ENCODE measurements around the gene PRKCB.
"Not testable (repeated sequence)": the region's sequence is repeated elsewhere in the genome, so short reads cannot be mapped to it uniquely, and the experiment has no call there.

Gene PRKCB

DNA sequence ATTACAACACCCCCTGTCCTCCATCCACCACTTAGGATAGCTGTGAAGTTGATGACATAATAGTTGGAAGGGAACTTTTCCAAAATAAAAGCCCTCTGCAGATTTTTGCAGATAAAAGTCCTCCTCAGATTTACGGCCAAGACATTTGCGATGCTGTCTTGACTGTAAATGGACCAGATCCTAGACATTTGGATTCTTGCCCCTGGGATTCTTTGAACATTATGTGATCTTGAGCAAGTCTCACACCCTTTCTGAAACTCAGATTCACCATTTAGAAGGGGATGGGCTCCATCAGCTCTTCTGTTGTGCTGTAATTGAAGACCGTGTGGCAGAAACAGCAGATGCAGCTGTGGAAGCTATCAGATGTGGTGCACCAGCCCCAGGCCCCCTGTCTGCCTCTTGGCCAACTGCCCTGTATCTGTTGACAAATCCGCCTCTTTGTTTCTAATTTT is 266.5 kb downstream of the PRKCB start:
- DNase-seq: no peak

DNA sequence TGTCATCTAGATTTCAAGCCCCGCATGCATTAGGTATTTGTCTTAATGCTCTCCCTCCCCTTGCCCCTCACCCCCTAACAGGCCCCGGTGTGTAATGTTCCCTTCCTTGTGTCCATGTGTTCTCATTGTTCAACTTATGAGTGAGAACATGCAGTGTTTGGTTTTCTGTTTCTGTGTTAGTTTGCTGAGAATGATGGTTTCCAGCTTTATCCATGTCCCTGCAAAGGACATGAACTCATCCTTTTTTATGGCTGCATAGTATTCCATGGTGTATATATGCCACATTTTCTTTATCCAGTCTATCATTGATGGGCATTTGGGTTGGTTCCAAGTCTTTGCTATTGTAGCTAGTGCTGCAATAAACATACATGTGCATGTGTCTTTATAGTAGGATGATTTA is 269.7 kb downstream of the PRKCB start:
- not testable (repeated sequence) for DNase-seq

DNA sequence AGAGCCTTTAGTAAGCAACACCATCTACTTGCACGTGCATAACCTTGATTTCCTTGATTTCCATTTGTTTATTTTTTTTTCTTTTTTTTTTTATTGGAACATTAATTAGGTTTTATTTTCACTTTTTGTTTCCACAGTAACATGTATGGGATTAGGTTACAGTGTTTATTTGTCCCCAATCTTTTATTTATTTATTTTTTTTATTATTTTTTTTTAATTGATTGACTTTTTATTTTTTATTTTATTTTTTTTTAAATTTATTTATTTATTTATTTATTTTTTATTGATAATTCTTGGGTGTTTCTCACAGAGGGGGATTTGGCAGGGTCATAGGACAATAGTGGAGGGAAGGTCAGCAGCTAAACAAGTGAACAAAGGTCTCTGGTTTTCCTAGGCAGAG is 272.3 kb downstream of the PRKCB start:
- not testable (repeated sequence) for DNase-seq

DNA sequence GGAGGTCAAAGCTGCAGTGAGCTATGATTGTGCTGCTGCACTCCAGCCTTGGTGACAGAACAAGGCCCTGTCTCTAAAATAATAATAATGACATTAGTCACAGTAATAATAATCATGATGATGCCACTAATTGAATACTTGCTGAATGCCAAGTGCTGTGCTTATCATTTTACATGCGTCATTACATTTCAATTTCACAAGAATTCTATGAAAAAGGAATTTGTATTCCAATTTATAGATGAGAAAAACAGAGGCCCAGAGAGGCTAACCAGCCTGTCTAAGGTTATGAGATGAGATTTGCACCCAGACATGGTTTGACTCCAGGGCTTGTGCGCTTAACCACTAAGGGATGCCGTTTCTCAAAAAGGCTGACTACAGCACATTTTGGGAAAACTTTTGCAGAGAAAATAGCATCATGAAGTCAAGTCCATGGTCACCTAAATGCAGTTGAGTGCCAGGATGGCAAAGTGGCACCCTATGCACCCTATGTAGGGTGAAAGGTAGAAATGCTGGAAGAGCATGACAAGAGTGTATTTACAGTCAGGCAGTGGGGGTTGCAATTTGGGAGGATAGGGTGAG is 276.0 kb downstream of the PRKCB start:
- no peak for DNase-seq

DNA sequence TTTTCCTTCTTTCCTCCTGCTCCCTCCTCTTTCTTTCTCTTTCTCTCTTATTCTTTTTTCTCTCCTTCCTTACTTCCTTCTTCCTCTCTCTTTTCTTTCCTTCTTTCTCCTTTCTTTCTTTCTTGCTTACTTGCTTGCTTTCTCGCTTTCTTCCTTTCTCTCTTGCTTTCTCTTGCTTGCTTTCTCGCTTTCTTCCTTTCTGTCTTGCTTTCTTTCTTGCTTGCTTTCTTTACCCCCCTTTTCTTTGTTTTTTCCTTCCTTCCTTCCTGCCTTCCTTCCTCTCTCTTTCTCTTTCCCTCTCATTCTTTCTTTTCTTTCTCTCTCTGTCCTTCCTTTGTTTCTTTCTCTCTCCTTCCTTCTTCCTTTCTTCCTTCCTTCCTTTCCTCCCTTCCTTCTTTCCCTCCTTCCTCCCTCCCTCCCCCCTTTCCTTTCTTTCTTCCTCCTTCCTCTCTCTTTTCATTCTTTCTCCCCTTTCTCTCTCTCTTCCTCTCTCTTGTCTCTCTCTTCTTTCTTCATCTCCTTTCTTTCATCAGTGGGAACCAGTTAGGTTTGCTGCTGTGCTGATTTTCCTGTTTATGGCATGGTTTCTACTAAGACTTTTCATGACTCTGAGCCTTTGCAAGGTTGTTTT is 277.4 kb downstream of the PRKCB start:
- DNase-seq: no peak

DNA sequence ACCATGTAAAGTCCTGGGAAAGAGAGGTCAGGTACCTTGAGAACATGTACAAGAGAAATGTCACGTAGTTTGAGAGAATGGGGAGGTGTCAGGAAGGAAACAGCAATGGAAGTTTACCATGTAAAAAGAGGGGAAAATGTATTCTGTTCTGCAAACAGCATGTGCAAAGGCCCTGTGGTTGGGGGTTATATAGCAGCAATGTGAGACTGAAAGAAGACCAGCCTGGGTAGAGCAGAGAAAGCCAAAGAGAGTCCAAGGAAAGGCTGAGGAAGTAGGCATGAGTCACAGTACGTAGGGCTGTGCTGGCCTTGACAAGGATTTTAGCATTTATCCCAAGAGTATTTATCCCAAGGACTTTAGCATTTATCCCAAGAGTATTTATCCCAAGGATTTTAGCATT is 279.1 kb downstream of the PRKCB start:
- DNase-seq: no peak

DNA sequence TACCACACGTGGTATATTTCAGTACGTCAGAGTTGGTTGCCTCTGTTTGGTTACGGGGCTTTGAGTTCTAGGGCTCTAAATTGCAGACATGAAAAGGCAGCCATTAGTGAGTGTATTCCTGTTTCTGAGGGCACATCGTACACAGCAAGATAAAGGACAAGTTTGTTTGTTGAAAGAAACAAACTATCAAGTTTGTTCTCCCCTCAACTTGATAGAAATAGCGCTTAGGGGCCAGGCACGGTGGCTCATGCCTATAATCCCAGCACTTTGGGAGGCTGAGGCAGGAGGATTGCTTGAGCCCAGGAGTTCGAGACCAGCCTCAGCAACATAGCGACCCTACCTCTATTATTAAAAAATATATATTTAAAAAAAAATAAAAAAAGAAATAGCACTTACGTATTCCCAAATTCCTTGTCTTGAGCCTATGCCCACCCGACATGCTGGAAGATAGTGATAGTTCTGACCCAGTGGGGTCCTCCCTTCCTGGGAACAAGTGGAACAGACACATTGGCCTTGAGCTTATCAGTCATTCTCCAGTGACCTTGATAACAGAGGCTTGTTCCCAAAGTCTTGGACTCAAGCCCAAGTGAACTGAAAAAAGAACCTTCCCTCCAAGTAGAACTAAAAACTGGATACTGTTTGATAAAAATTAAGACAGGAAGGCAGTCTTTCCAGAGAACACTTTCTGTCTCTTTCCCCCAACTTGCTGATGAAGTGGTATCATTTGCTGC is 280.4 kb downstream of the PRKCB start:
- DNase-seq: no peak

DNA sequence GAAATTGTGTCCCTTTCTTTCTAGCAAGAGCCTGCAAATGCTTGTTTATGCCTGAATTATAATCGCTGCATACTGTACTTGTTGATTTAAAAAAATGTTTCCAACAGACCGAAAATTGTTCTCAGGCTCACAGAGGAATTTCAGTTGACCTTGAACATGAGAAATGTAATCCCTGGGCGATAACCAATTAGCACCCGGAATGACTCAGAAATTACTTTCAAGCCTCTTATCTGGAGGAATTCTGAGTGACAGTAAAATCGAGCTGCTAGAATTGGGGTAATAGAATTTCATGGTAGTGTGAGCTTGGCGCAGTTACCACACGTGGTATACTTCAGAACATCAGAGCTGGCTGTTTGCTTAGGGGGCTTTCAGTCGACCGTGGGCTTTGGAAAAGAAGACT is 281.2 kb downstream of the PRKCB start:
- DNase-seq: no peak

DNA sequence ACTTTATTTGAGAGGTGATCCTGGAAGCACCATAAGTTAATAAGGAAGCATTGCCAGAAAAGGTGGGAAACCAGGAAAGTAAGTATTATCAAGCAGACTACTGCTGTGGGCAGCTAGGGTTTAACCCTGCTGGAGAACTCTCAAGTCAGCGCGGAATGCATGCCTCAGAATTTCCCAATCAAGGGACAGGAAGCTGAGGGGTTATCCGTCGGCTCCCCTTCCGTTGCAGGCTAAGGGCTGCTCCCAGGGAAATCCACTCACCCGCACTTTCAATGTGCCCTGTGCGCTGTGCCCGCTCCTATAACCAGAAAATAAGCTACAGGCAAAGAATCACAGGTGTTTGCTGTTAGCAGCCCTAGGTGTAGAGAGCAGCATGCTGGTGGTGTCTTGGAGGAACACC is 281.9 kb downstream of the PRKCB start:
- no peak for DNase-seq

DNA sequence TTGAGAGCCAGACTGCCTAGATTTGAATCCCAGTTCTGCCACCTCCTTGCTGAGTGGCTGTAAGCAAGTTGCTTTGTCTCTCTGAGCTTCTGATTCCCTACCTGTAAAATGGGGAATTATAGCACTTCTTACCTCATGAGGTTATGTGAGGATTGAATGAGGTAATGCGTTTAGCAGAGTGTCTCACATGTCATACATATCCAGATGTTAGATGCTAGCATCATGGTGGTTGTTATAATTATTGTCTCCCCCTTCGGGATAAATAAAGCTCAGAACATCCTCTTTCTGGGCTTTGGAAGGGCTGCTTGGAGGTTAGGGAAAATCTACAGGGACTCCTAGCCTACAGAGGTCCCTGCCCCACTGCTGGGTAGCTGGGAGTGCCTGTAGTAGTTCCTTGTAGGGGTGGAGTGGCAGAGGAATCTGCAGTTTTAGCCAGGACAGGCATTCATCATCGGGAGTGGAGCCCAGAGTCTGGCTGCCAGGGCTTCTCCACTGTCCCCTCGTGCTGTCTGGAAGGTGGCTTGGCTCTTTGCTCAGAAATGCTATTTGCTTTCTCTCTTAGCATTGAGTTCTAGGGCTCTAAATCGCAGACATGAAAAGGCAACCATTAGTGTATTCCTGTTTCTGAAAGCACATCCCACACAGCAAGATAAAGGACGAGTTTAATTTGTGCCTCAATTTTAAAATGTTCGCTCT is 282.5 kb downstream of the PRKCB start:
- no peak for DNase-seq

DNA sequence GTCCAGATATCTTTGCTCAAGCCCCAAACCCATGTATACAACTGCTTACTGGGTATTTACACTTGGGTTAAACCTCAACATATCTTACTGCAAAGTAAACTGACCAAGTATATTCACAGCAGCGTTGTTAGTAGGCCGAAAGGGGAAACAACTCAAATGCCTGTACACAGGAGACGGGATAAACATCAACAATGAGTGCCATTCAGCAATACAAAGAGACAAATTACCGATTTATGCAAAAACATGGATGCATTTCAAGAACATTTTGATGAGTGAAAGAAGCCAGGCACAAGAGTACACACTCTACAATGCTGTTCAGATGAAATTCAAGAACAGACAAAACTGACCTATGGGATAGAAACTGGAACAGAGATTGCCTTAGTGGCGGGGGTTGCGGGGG is 284.0 kb downstream of the PRKCB start:
- DNase-seq: no peak

DNA sequence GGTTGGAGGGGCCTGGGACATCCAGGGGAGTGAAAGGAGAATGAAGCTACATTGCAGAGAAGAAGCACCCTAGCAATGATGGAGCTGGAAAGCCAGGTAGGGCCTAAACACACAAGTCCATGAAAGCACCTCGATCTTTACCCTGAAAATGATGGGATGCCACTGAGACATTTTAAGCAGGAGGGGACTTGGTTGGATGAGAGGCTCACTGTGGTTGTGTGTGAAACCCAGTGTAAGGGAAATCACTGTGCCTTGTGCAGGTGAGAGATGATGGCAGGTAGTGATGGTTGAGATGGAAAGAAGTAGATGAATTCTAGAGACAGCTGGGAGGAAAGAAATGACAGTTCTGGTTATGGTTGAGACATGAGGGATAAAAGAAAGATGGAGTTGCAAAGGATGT is 287.5 kb downstream of the PRKCB start:
- no peak for DNase-seq

DNA sequence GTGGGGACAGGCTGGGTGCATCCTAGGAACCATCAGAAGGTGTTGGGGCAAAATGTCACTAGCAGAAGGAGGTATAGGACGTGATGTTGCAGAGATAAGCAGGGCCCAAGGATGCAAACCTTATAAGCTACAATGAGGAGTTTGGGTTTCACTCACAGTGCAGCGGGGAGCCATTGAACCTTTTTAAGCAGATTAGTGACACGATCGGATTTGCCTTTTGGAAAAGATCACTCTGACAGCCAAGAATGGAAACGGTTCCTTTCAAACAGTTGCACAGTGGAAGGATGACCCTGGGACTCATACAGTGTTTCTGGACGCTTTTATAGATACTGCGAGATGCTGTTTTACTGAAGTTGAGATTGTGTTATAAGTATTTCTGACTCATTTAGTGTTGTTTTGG is 288.5 kb downstream of the PRKCB start:
- DNase-seq: no peak

DNA sequence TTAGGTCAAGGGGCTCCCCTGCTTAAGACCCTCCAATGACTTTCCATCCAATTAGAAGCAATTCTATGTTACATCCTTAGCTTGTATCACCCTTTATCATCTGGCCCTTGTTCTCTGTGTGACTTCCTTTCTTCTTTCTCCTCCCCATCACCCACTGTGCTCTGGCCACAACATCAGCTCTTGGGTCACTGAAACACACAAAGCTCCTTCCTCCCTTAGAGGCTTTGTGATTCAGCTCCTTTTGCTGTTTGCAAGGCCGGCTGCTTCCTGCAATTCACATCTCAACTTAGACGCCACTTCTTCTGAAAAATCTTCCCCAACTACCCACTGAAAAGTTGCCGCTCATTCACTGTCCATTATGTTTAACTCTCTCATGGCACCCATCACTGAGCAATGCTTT is 289.4 kb downstream of the PRKCB start:
- no peak for DNase-seq

DNA sequence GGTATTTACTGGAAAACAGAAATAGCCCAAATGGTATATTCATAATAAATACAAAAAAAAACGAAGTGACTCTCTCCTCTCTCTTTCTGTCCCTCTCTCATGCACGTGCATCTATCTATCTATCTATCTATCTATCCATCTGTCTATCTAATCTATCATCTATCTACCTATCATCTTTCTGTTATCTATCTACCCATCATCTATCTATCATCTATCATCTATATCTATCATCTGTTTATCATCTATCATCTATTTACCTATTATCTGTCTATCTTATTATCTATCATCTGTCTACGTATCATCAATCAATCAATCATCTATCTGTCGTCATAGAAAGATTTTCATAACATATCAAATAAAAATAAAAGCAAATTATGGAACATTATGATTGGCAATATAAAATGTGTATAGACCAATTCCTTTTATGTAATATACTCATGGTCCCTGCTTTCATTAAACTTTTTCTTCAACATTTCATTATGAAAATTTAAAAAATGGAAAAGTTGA is 293.7 kb downstream of the PRKCB start:
- DNase-seq: no peak

DNA sequence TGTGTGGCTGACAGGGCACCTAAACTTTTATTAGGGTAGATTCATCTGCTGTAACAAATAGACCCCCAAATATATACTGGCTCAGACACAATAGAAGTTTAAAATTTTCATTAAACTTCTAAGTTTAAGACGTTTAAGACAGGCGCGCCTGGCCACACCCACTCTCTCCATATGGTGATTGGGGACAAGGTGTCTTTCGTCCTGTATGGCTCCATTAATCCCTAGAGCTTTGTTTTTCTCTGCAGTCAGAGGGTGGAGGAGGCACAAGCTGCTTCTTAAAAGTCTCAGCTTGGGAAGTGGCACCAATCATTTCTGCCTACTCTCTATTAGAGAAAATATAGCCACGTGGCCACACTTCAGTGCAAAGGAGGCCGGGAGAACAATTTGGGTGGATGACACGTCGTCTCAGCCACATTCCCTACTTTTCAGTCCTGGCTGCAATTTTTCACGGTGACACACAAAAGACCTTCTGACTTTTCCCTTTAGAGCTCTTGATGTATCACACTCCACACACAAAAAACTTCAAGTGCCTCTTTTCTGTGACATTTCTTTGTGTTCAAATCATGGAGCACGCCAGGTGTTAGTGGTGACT is 294.8 kb downstream of the PRKCB start:
- no peak for DNase-seq

DNA sequence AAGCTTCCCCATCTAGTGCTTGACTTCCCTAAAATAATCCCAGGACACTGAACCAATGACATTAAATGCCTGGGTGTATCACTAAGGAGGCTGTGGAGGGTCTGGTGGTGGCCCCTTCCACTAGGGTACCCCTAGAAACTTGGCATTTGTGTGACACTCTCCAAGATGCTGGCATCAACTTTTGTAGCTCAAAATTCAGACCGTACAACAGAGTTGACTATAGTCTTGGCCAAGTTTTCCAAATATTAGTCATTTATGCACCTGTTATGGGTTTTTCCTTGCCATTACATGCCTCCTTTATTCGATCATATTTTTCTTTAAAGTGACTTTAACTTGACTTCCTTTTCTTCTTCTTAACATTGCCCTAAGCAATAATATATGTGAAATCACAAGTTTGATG is 295.5 kb downstream of the PRKCB start:
- no peak for DNase-seq

DNA sequence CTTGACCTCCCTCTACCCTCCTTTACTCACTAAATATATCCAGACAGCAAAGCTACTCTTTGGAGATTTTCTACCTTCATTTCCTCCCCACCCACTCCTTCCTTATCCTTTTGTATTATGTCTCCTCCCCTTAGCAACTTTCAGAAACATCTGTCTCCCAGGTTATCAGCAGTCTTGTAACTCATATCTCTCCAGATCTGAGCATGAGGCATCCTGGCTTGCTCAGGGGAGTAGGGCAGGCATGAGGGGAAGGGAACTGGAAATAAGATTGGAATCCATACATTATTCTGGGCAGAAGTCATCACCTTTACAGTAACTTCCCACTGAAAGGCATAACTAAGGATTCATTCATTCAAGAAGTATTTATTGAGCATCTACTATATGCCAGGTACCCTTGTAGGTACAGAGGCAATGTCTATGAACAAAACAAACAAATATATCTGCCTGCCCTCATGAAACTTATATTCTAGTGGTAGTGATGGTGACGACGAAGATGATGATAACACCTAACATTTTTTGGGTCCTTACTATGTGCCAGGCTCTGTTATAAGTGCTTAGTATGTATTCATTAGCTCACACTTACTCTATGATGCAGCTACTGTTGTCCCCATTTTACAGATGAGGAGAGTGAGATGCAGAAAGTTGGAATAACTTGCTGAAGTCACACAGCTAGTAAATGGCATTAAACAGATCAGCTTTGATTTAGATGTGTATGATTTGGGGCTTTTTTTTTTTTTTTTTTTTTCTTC is 296.4 kb downstream of the PRKCB start:
- DNase-seq: no peak

DNA sequence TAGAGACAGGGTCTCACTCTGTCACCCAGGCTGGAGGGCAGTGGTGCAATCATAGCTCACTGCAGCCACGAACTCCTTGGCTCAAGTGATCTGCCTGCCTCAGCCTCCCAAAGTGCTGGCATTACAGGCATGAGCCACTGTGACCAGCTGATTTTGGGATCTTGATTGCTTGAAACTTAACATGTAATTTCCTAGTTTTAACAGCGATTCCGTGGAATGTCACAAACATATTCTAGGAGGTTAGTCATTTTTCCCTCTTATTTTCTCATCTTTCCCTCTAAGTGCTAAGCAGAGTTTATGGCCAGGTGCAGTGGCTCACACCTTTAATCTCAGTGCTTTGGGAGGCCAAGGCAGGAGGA is 297.0 kb downstream of the PRKCB start:
- DNase-seq: no peak

DNA sequence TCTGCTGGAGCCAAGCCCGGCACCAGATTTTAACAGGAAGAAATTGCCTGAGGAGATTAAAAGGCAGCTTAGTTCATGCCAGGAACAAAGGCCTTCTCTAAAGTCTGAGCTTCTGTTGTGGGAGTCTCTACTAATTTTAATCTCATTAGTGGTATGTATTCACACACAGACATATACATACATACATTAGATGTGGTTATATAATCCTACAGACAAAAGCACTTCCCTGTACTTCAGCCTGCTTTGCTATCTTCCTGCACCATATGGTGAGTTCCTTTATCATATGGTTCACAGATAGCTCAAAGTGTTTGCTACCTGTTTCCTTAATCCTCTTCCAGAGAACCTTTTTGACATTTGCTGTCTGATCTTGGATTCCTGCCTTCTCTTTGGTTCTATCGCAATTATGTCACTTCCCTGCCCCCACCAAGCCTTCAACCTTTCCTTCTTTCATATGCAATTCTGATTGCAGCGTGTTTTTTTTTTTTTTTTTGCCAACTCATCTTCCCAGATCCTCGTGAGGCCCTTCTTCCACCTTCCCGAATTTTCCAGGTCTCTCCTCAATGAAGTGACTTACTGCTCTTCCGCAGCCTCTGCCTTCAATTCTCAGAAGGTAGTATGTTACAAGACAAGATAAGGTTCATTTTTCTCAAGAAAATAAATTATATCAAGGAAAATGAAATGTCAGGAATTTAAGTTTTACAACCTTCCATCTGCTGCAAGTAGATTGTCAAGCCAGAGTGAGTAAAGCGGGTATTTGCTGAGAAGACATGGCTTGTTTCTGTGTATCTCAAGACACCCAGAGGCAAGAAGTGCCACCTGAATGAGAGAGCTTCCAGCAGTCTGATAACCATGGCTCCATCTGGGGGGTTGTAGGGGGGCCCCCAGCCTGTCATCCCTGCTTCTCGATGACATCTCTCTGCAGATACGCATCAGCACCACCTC is 300.1 kb downstream of the PRKCB start:
- no peak for DNase-seq

DNA sequence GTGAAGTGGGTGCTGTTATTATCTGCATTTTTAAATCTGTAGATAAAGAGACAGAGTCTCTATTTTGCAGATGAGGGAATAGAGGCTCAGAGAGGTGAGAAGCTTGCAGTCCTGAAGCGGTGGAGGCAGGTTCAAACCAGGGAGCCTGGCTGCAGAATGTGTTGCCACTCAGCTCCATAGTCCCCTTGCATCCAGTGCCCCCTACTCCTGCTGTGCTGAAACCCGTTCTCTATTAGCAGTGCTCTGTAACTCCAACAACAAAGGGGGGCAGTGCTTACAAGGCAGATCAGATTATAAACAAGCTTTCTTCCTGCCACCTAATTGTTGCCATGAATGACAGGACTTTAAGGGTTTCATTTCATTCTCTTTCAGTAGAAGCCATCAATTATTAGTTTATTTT is 302.2 kb downstream of the PRKCB start:
- no peak for DNase-seq
